ENCODE data around the gene GRAMD4.

Gene GRAMD4

DNA sequence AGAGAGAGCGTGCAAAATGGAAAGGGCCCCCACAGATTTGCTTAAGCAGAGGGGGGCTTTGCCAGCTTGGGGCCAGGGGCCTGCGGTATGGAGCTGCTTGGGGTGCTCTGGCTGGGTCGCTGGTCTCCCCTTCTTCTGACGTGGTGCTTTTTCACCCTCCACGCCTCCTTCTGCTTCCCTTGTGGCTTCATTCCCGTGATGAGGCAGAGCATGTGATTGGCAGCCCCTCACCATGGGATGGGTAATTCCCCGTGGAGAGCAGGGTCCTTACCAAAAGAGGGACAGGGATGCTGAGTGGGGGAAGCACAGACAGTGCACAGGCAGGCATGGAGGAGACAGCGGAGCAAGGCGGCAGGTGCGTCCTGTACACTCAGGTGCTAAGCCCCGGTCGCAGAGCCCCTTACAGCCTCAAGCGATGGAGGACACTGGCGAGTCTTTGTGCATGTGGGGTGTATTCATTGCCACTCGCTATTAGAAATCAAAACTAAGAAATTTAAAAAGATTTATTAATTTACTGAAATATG is 19.9 kb upstream of the GRAMD4 start:
- H3K4me2 ChIP-seq (ENCODE audit: low read depth, low read length) = no peak overlapping the region
- no peaks in the 10 kb centered on the region for H3F3A ChIP-seq (ENCODE audit: insufficient read depth, low read length)
- H3K9ac ChIP-seq (ENCODE audit: low read length) = no peak overlapping the region
- H3K9me2 ChIP-seq (replicated peaks; ENCODE audit: insufficient read depth, low read length) = no peaks in the 10 kb centered on the region
- H3K27me3 ChIP-seq (replicated peaks; ENCODE audit: insufficient read depth, low read length) = no peaks in the 10 kb centered on the region
- H3K9me3 ChIP-seq (replicated peaks; ENCODE audit: insufficient read depth, low read length) = no peaks in the 10 kb centered on the region
- H3K79me2 ChIP-seq (ENCODE audit: low read length) = no peaks in the 10 kb centered on the region
- H3K36me3 ChIP-seq (replicated peaks; ENCODE audit: insufficient read depth, low read length) = no peaks in the 10 kb centered on the region
- DNase-seq = no peak
- no peak overlapping the region for H2AFZ ChIP-seq (ENCODE audit: low read length)
- TF ChIP-seq EZH2phosphoT487 (IDR thresholded peaks at IDR 0.05; ENCODE audit: low read length) = no peak
- TF ChIP-seq, protein P1, sequence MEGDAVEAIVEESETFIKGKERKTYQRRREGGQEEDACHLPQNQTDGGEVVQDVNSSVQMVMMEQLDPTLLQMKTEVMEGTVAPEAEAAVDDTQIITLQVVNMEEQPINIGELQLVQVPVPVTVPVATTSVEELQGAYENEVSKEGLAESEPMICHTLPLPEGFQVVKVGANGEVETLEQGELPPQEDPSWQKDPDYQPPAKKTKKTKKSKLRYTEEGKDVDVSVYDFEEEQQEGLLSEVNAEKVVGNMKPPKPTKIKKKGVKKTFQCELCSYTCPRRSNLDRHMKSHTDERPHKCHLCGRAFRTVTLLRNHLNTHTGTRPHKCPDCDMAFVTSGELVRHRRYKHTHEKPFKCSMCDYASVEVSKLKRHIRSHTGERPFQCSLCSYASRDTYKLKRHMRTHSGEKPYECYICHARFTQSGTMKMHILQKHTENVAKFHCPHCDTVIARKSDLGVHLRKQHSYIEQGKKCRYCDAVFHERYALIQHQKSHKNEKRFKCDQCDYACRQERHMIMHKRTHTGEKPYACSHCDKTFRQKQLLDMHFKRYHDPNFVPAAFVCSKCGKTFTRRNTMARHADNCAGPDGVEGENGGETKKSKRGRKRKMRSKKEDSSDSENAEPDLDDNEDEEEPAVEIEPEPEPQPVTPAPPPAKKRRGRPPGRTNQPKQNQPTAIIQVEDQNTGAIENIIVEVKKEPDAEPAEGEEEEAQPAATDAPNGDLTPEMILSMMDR (IDR thresholded peaks at IDR 0.05; ENCODE audit: low read length) = no peak
- no peak for TF ChIP-seq EZH2 (optimal IDR thresholded peaks at IDR 0.05; ENCODE audit: low read depth, low read length)
- H3K4me3 ChIP-seq (ENCODE audit: low read length) = no peak overlapping the region
- H3K4me1 ChIP-seq (ENCODE audit: low read length) = no peaks in the 10 kb centered on the region
- H3K27ac ChIP-seq (ENCODE audit: low read length) = no peak overlapping the region
- no peaks in the 10 kb centered on the region for H4K20me1 ChIP-seq (ENCODE audit: insufficient read depth, low read length)

DNA sequence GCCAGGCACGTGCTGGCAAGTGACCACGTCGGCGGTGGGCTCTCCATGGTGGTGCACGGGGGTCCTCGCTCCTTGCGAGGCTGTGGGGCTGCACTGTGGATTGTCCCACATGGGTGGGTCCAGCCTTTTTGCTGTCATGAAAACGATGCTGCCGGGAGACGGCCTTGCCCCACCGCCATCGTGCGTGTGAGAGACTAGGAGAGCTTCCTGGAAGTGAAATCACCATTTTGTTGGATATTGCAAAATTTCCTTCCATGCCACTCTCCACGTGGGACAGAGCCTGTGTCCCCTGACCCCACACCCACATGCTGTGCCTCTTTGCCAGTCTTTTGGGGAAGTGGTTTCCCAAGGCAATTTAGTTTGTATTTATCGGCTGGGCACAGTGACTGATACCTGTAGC is 18.2 kb upstream of the GRAMD4 start:
- H3K27ac ChIP-seq (ENCODE audit: low read length) = no peak overlapping the region
- no peaks in the 10 kb centered on the region for H3K9me2 ChIP-seq (replicated peaks; ENCODE audit: insufficient read depth, low read length)
- H4K20me1 ChIP-seq (ENCODE audit: insufficient read depth, low read length) = no peaks in the 10 kb centered on the region
- H3K4me2 ChIP-seq (ENCODE audit: low read depth, low read length) = no peak overlapping the region
- no peak overlapping the region for H2AFZ ChIP-seq (ENCODE audit: low read length)
- H3K9me3 ChIP-seq (replicated peaks; ENCODE audit: insufficient read depth, low read length) = no peaks in the 10 kb centered on the region
- H3K79me2 ChIP-seq (ENCODE audit: low read length) = no peaks in the 10 kb centered on the region
- no peak overlapping the region for H3K9ac ChIP-seq (ENCODE audit: low read length)
- no peaks in the 10 kb centered on the region for H3K4me1 ChIP-seq (ENCODE audit: low read length)
- no peak overlapping the region for H3K4me3 ChIP-seq (ENCODE audit: low read length)
- no peaks in the 10 kb centered on the region for H3F3A ChIP-seq (ENCODE audit: insufficient read depth, low read length)
- DNase-seq = no peak
- TF ChIP-seq EZH2 (optimal IDR thresholded peaks at IDR 0.05; ENCODE audit: low read depth, low read length) (no peak), EZH2phosphoT487 (IDR thresholded peaks at IDR 0.05; ENCODE audit: low read length) (no peak)
- TF ChIP-seq, protein P1 (IDR thresholded peaks at IDR 0.05; ENCODE audit: low read length) = no peak
- no peaks in the 10 kb centered on the region for H3K36me3 ChIP-seq (replicated peaks; ENCODE audit: insufficient read depth, low read length)
- no peaks in the 10 kb centered on the region for H3K27me3 ChIP-seq (replicated peaks; ENCODE audit: insufficient read depth, low read length)

DNA sequence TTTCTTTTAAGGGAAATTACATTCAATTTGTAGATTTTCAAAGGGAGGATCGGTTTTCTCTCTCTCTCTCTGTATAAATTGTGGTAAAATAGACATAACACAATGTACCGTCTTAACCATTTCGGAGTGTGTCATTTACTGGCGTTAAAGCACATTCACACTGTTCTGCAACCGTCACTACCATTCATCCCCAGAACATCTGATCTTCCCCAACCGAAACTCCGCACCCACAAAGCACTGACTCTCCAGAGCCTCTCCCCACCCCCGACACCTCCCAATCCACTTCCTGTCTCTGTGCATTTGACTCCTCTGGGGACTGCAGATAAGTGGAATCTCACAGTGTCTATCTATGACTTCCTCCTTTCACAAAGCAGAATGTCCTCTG is 15.9 kb upstream of the GRAMD4 start:
- H3K4me1 ChIP-seq (ENCODE audit: low read length) = no peaks in the 10 kb centered on the region
- no peak overlapping the region for H3K9ac ChIP-seq (ENCODE audit: low read length)
- no peak overlapping the region for H2AFZ ChIP-seq (ENCODE audit: low read length)
- no peak overlapping the region for H3K27ac ChIP-seq (ENCODE audit: low read length)
- H3K79me2 ChIP-seq (ENCODE audit: low read length) = no peaks in the 10 kb centered on the region
- no peaks in the 10 kb centered on the region for H3K9me3 ChIP-seq (replicated peaks; ENCODE audit: insufficient read depth, low read length)
- TF ChIP-seq, protein P1 (IDR thresholded peaks at IDR 0.05; ENCODE audit: low read length) = no peak
- H3K4me2 ChIP-seq (ENCODE audit: low read depth, low read length) = no peak overlapping the region
- H3K36me3 ChIP-seq (replicated peaks; ENCODE audit: insufficient read depth, low read length) = no peaks in the 10 kb centered on the region
- no peaks in the 10 kb centered on the region for H4K20me1 ChIP-seq (ENCODE audit: insufficient read depth, low read length)
- no peak overlapping the region for H3K4me3 ChIP-seq (ENCODE audit: low read length)
- no peaks in the 10 kb centered on the region for H3K9me2 ChIP-seq (replicated peaks; ENCODE audit: insufficient read depth, low read length)
- H3F3A ChIP-seq (ENCODE audit: insufficient read depth, low read length) = no peaks in the 10 kb centered on the region
- no peaks in the 10 kb centered on the region for H3K27me3 ChIP-seq (replicated peaks; ENCODE audit: insufficient read depth, low read length)
- DNase-seq = no peak

All from MM.1S (cell line).